Rectal smooth muscle tissue (tissue), 1 donor: ENCODE measurements around the gene EREG.

Source experiments
- H3K27ac ChIP-seq: one replicate; pipeline ENCODE4 v1.7.0; 2013; ENCODE audit warnings: low read depth, low read length, inconsistent platforms
- H3K27me3 ChIP-seq: one replicate; pipeline ENCODE4 v1.7.0; 2013; ENCODE audit warnings: low read length; ENCODE audit not compliant: control insufficient read depth, insufficient read depth
- H3K36me3 ChIP-seq: one replicate; pipeline ENCODE4 v1.7.0; 2013; ENCODE audit warnings: low read length; ENCODE audit not compliant: control insufficient read depth, insufficient read depth
- H3K4me1 ChIP-seq: one replicate; pipeline ENCODE4 v1.7.0; 2013; ENCODE audit warnings: low read length; ENCODE audit not compliant: control insufficient read depth, insufficient read depth
- H3K4me3 ChIP-seq: one replicate; pipeline ENCODE4 v1.7.0; 2013; ENCODE audit warnings: low read length
- H3K9ac ChIP-seq: one replicate; pipeline ENCODE4 v1.7.0; 2013; ENCODE audit warnings: low read length

Gene EREG

DNA sequence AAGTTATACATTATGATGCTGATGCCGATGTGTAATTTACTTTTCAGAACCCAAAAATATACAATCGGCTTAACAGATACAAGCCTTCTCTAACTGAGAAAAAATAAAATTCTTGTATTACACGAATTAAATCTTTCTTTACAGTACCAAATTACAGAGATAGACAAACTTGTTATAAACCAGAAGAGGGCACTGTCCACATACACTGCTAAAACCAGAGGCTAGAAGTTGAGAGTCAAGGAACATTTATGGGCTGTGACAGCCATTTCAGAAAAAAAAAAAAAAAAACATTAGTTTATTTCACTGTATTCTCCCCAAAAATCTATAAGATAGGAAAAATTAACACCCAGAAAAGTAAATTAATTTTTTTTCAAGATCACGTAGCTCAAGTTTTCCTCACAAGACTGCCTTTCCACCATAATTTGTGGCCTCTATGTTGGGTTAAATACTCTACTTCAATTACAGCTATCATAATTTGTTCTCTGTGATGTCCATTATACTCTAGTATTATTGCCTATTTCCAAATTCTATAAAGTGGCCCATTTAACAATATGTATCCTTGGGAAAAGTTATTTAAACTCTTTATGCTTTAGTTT, 12.0 kb downstream of the EREG start:
- Histone ChIP-seq H3K27ac (no peak overlapping the region), H3K4me1 (peaks cover 2% of the 10 kb centered on the region), H3K27me3 (no peaks in the 10 kb centered on the region), H3K36me3 (no peaks in the 10 kb centered on the region), H3K9ac (no peak overlapping the region), H3K4me3 (no peak overlapping the region)

DNA sequence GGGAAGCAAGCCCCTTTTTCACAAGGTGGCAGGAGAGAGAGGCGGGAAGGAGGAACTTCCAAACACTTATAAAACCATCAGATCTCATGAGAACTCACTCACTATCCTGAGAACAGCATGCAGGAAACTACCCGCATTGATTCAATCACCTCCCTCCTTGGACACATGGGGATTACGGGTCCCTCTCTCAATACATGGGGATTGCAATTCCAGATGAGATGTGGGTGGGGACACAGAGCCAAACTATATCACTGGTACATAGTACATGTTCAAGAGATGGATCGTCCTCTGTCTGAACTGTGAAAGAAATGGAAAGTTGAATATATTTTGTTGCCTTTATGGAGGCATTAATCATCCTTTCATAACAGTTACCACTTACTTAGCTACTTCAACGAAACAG, 12.8 kb downstream of the EREG start:
- Histone ChIP-seq H3K9ac (no peak overlapping the region), H3K27me3 (no peaks in the 10 kb centered on the region), H3K4me3 (no peak overlapping the region), H3K4me1 (peaks cover 2% of the 10 kb centered on the region), H3K27ac (no peak overlapping the region), H3K36me3 (no peaks in the 10 kb centered on the region)

DNA sequence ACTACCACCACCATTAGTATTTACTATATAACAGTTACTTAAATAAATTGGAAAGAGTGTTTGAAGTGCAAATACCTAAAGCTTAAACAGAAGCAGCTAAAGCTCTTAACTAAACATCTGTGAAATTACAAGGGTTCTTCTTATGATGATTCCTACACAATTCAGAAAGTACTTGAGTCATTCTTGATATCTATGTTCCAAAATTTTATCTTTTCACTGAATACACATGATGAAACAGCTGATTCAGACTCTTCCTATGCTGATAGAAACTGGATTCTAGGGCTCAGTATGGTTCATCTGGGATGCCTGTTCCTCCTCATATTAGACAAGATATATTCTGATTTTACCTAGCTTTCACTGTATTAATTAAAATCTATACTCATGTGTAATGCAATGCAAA, 13.6 kb downstream of the EREG start:
- H3K4me1 ChIP-seq: peaks cover 2% of the 10 kb centered on the region
- no peak overlapping the region for H3K27ac ChIP-seq
- H3K27me3 ChIP-seq: no peaks in the 10 kb centered on the region
- H3K36me3 ChIP-seq: no peaks in the 10 kb centered on the region
- H3K9ac ChIP-seq: no peak overlapping the region
- H3K4me3 ChIP-seq: no peak overlapping the region

DNA sequence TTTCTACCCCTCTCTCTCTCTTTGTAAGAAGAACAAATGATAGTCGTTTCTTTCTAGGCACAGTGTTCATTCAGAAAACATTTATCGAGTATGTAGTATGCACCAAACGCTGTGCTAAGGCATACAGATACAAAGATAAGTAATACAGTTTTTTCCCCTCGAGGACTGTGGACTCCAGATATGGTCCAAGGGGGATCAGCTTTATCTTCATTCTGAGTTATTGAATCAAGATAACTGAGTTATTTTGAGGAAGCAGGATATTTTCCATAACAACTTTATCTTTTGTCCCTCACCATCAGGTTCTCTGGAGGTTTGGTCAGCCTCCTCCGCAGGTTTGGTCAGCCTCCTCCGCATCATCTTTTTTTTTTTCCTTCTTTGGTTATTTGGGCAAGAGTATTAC, 15.0 kb downstream of the EREG start:
- no peaks in the 10 kb centered on the region for H3K27me3 ChIP-seq
- H3K36me3 ChIP-seq: no peaks in the 10 kb centered on the region
- no peak overlapping the region for H3K4me3 ChIP-seq
- no peak overlapping the region for H3K27ac ChIP-seq
- no peak overlapping the region for H3K9ac ChIP-seq
- peaks cover 2% of the 10 kb centered on the region for H3K4me1 ChIP-seq

DNA sequence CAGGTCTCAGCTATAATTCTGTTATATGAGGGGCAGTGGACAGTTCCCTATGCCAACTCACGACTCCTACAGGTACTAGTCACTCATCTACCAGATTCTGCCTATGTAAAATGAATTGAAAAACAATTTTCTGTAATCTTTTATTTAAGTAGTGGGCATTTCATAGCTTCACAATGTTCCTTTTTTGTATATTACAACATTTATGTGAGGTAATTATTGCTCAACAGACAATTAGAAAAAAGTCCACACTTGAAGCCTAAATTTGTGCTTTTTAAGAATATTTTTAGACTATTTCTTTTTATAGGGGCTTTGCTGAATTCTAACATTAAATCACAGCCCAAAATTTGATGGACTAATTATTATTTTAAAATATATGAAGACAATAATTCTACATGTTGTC, 20.4 kb downstream of the EREG start:
- no peaks in the 10 kb centered on the region for H3K36me3 ChIP-seq
- no peaks in the 10 kb centered on the region for H3K27me3 ChIP-seq
- no peak overlapping the region for H3K4me3 ChIP-seq
- H3K4me1 ChIP-seq: no peaks in the 10 kb centered on the region
- H3K9ac ChIP-seq: no peak overlapping the region
- no peak overlapping the region for H3K27ac ChIP-seq

DNA sequence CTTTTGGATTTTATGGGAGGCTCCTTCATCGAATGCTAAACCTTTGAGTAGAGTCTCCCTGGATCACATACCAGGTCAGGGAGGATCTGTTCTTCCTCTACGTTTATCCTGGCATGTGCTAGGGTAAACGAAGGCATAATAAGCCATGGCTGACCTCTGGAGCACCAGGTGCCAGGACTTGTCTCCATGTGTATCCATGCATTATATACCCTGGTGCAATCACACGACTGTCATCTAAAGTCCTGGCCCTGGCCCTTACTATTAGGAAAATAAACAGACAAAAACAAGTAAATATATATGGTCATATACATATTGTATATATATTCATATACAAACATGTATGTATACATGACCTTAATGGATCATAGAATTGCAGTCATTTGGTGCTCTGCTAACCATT, 21.2 kb downstream of the EREG start:
- no peak overlapping the region for H3K27ac ChIP-seq
- no peaks in the 10 kb centered on the region for H3K4me1 ChIP-seq
- no peak overlapping the region for H3K4me3 ChIP-seq
- H3K27me3 ChIP-seq: no peaks in the 10 kb centered on the region
- H3K9ac ChIP-seq: no peak overlapping the region
- H3K36me3 ChIP-seq: no peaks in the 10 kb centered on the region

DNA sequence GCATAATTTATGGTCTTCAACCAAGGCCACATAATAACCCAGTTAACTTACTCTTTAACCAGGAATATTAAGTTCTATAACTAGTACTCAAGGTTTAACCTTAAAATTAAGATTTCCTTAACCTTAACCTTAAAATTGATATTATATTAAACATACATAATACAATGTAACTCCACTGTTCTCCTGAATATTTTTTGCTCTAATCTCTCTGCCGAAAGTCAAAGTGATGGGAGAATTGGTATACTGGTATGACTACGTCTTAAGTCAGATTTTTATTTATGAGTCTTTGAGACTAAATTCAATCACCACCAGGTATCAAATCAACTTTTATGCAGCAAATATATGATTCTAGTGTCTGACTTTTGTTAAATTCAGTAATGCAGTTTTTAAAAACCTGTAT, 22.8 kb downstream of the EREG start:
- Histone ChIP-seq H3K4me1 (no peaks in the 10 kb centered on the region), H3K27me3 (no peaks in the 10 kb centered on the region)

DNA sequence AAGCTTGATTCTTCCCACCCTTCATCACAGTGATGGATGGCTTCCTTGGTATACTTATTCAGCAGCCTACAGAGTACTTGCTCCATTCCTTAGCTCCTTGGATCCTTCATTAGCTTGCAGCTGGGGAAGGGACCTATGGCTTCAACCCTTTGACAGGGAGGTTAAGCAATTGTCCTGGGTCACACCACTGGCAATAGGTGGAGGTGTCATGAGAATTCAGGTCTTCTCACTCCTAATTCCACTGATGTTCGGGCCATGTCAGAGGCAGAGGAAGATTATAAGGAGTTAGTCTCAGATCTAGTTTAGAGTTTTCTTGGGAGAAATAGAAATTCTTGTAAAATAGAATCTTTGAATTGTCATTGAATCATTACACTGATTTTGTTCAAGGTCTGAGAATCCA, 24.5 kb downstream of the EREG start:
- H3K4me1 ChIP-seq: no peaks in the 10 kb centered on the region
- H3K27ac ChIP-seq: no peak overlapping the region
- no peak overlapping the region for H3K4me3 ChIP-seq
- H3K9ac ChIP-seq: no peak overlapping the region
- H3K27me3 ChIP-seq: no peaks in the 10 kb centered on the region
- no peaks in the 10 kb centered on the region for H3K36me3 ChIP-seq

More for the DNA sequence above, 22.8 kb downstream of the EREG start:
- Histone ChIP-seq H3K36me3 (no peaks in the 10 kb centered on the region), H3K4me3 (no peak overlapping the region), H3K9ac (no peak overlapping the region), H3K27ac (no peak overlapping the region)

DNA sequence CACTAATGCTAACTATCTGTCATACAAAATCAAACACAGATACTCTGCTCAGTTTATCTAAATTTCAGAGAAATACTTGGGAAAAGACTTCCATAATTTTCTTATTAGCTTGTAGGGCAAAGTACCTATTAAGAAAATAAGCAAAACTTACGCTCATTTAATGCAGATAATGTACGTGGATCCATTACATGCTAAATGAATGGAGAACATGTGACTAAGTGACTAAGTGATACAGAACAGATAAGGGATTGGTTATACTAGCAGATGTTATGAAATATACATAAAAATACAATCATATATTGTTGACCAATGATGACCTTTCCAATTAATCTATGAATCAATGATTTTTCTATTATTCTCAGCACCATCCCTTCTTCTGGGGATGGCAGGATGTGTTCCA, 25.7 kb downstream of the EREG start:
- Histone ChIP-seq H3K36me3 (no peaks in the 10 kb centered on the region), H3K27me3 (no peaks in the 10 kb centered on the region), H3K27ac (no peak overlapping the region), H3K9ac (no peak overlapping the region), H3K4me3 (no peak overlapping the region), H3K4me1 (no peaks in the 10 kb centered on the region)

DNA sequence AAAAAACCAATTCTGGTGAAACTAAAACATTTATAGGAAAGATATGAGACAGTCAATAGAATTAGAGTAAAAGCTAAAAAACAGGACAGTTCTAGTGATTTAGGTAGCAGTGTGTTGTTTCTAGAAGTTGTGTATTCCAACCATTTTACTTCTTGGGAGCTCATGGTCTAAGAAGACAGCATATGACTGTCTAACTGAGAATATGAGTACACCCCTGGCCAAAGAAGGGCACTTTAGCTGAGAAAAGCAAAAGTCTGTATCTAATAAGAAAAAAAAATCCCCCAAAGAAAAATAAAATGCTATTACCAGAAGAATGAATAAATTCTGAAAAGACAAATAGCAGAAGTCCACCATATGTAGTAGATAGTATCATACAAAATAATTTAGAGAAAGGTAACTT, 26.4 kb downstream of the EREG start:
- Histone ChIP-seq H3K27me3 (no peaks in the 10 kb centered on the region), H3K36me3 (no peaks in the 10 kb centered on the region), H3K9ac (no peak overlapping the region), H3K4me3 (no peak overlapping the region), H3K27ac (no peak overlapping the region), H3K4me1 (no peaks in the 10 kb centered on the region)

DNA sequence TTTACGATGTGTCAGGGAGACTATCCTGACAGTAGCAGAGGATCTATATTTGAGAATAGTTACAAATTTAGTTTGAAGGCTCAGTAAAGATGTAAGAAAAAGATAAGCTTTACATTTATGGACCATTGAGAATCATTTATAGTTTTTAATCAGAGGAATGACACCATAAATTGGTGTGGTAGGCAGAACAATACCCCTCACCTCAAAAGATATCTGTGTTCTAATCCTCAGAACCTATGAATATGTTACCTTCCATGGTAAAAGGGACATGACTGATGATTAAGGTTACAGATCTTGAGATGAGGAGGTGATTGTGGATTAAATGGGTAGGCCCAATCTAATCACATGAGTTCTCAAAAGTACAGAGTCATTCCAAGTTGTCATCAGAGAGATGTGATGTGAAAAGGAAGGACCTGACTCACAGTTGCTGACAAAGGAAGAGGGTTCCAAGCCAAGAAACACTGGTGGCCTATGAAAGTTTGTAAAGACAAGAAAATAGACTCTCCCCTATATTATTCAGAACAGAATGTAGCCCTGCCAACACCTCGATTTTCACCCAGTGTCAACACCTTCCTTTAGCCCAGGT, 27.0 kb downstream of the EREG start:
- no peak overlapping the region for H3K4me3 ChIP-seq
- no peak overlapping the region for H3K27ac ChIP-seq
- H3K4me1 ChIP-seq: no peaks in the 10 kb centered on the region
- H3K27me3 ChIP-seq: no peaks in the 10 kb centered on the region
- H3K9ac ChIP-seq: no peak overlapping the region
- no peaks in the 10 kb centered on the region for H3K36me3 ChIP-seq

DNA sequence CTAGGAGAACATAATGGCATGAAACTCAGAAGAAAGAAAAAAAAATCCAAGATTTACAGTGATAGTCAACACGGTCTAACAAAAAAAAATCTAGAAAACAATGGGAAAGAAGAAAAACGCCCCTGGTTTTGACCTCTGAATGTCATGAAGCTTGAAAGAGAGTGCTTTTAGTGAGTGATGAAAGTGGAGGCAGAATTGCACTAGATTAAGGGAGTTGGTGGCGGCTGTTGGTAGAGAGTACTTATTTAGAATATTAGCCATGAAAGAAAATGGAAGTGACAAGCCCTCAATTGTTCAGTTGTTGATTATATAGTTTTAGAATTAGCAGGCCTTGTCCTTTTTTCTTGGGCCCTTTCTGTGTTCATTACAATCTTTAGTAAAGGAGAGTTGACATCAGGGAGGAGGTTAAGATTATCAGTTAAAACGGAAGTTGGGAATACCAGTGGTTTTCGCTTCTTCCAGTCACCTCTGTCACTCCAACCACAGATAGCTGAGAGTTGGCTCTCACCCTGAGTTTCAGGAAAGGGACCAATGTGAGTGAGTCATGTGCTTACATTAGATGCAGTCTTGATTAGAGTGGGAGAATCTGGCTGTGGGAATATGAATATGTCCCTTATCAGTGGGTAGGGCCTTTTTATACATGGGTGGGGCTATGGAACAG, 29.7 kb downstream of the EREG start:
- H3K4me3 ChIP-seq: no peak overlapping the region
- no peak overlapping the region for H3K9ac ChIP-seq
- no peaks in the 10 kb centered on the region for H3K4me1 ChIP-seq
- H3K36me3 ChIP-seq: no peaks in the 10 kb centered on the region
- no peak overlapping the region for H3K27ac ChIP-seq
- no peaks in the 10 kb centered on the region for H3K27me3 ChIP-seq

DNA sequence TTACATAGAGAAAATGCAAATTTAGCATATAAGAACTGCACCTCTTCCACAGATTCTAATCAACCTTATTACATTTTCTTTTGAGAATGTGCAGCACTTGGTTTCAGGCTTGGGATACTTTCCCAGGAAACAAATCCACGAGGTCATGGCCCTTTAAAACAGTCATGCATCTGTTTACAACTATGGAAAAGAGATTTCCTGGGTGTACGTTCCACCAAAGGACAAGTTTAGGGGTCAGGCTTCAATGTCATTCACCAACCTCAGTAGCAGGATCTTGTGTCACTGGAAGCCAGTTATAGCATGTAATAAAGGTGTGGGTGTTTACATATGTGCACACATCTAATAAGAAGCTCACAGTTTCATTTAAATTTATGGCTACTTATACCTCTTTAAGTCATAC, 30.7 kb downstream of the EREG start:
- no peaks in the 10 kb centered on the region for H3K36me3 ChIP-seq
- no peak overlapping the region for H3K27ac ChIP-seq
- H3K9ac ChIP-seq: no peak overlapping the region
- no peaks in the 10 kb centered on the region for H3K27me3 ChIP-seq
- no peak overlapping the region for H3K4me3 ChIP-seq
- no peaks in the 10 kb centered on the region for H3K4me1 ChIP-seq
